Lower leg skin (tissue), 4 donors: ENCODE results near the gene NINJ2. TPM values are rescaled to one million over a fixed set of nuclear protein-coding genes. Genes with fewer than 3 reads are reported as not detected.

Source experiments
- DNase-seq, 2 donors: peaks; one replicate each; pipeline ENCODE4 v3.0.0-alpha.2; 2019; ENCODE audit warnings: low spot score in 2 of 2
- H3K4me3 ChIP-seq: fragments of 200-600 bp; sonication (generic); 2 replicates; pipeline ENCODE4 v1.5.1; 2017; ENCODE audit warnings: mild to moderate bottlenecking, low read depth; ENCODE audit not compliant: poor library complexity, severe bottlenecking
- CTCF ChIP-seq, 3 donors: fragments of 450-650 bp; IDR thresholded peaks; one replicate each; pipeline ENCODE4 v1.5.1; 2016; ENCODE audit warnings: antibody characterized with exemption in 3 of 3, mild to moderate bottlenecking in 3 of 3, moderate library complexity in 2 of 3
- POLR2A ChIP-seq, 2 donors: fragments of 450-650 bp; IDR thresholded peaks; one replicate each; pipeline ENCODE4 v1.6.1; 2016 to 2017; ENCODE audit warnings: antibody characterized with exemption in 2 of 2, mild to moderate bottlenecking in 1 of 2, moderate library complexity in 1 of 2
- WGBS, 2 donors: methylation state at CpG; one replicate each; pipeline ENCODE4 v1.1.5; 2018; 5-methylcytosine and 5-hydroxymethylcytosine counted together
- intact Hi-C: fragments of 100-400 bp; cut with DNase I; formaldehyde crosslinking; loops from one replicate; pipeline ENCODE4 v1.15.0; 2023; ENCODE audit warnings: low total_unique reads
- total RNA-seq, 4 donors: library from RNA; depleted of rRNA; stranded (reverse); fragments of >200 nt; gene quantifications; one replicate each; pipeline ENCODE4 v1.1.0, GENCODE V29; 2016

Gene NINJ2
- total RNA-seq, 4 donors from 2014 or later = 4.5 to 30.8 (median 11.5) TPM

DNA sequence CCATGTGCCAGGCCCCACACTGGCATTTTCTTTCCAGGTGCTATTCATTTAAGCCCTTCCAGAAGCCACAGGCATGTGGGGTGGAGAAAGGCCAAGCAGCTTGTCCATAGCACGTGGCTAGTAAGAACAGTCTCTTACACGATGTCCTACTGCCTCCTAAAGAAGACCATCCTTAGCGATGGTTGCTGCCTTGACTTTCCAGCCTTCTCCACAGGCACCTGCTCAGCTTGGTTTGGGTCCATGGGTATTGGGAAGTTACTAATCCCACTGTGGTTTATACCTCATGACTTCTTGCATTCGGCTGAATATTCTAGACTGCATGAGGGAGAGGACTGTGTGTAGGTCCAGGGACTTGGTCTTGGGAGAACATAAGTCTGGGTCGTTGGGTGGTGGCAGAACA is 49.2 kb downstream of the NINJ2 start:
- intact Hi-C loops = no loop called here
- DNase-seq = no peak
- WGBS, 2 donors = 77 to 88% methylated on average over 5 of the region's 5 CpGs
- no peak overlapping the region for H3K4me3 ChIP-seq
- no peak for TF ChIP-seq POLR2A (IDR thresholded peaks at IDR 0.05)
- TF ChIP-seq CTCF (IDR thresholded peaks at IDR 0.05) = no peak

GRCh38 chr12:612886-613285 is 50.4 kb downstream of the NINJ2 start:
- 85 to 89% methylated on average over 4 of the region's 4 CpGs for WGBS, 2 donors
- no peak overlapping the region for H3K4me3 ChIP-seq
- intact Hi-C loops = no loop called here
- TF ChIP-seq CTCF (IDR thresholded peaks at IDR 0.05) (no peak), POLR2A (IDR thresholded peaks at IDR 0.05) (no peak)
- DNase-seq = no peak

DNA sequence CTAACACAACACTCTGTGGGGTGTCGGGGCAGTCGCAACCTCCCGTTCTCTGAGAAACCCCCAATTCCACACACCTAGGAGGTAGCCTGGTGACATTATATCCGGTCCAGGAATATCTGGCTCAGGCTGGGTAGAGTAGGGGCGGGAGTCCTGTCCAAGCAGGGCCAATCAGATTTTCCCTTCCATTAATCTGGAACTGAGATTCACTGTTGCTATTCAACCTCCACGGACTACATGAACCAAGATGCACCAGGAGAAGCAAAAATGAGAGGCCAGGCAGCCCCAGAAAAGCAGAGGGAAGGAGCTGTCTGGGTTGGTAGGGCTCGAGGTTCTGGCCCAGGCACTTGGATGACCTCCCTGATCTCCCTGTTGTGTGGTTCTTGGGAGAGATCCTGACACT is 51.0 kb downstream of the NINJ2 start:
- no peak for DNase-seq
- no peak overlapping the region for H3K4me3 ChIP-seq
- intact Hi-C loops = no loop called here
- TF ChIP-seq CTCF (IDR thresholded peaks at IDR 0.05) = no peak
- no peak for TF ChIP-seq POLR2A (IDR thresholded peaks at IDR 0.05)
- WGBS, 2 donors = 85 to 92% methylated on average over 7 of the region's 7 CpGs

GRCh38 chr12:611721-612120 is 51.5 kb downstream of the NINJ2 start:
- no peak for TF ChIP-seq POLR2A (IDR thresholded peaks at IDR 0.05)
- TF ChIP-seq CTCF (IDR thresholded peaks at IDR 0.05) = no peak
- no peak overlapping the region for H3K4me3 ChIP-seq
- DNase-seq = no peak
- 89 to 96% methylated on average over 3 of the region's 3 CpGs for WGBS, 2 donors
- intact Hi-C loops = no loop called here

DNA sequence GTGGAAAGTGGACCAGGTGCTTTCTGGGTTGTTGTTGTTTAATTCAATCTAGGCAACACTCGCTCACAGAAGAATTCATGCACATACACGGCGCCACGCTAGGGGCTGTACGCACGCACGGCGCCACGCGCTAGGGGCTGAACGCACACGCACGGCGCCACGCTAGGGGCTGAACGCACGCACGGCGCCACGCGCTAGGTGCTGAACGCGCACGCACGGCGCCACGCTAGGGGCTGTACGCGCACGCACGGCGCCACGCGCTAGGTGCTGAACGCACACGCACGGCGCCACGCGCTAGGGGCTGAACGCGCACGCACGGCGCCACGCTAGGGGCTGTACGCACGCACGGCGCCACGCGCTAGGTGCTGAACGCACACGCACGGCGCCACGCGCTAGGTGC is 54.3 kb downstream of the NINJ2 start:
- no peak overlapping the region for H3K4me3 ChIP-seq
- WGBS, 2 donors = 97% methylated on average over 53 to 58 of the region's 58 CpGs
- intact Hi-C loops = no loop called here
- TF ChIP-seq POLR2A (IDR thresholded peaks at IDR 0.05) (no peak), CTCF (IDR thresholded peaks at IDR 0.05) (no peak)
- DNase-seq = no peak

- 91 to 97% methylated on average over 3 of the region's 3 CpGs for WGBS, 2 donors
- DNase-seq = no peak
- intact Hi-C loops = no loop called here
- H3K4me3 ChIP-seq = no peak overlapping the region
- TF ChIP-seq POLR2A (IDR thresholded peaks at IDR 0.05) = no peak
- no peak for TF ChIP-seq CTCF (IDR thresholded peaks at IDR 0.05)
Measured at GRCh38 chr12:608413-608812, 54.8 kb downstream of the NINJ2 start.
